ENCODE results near the gene SH3GLB2.

DNA sequence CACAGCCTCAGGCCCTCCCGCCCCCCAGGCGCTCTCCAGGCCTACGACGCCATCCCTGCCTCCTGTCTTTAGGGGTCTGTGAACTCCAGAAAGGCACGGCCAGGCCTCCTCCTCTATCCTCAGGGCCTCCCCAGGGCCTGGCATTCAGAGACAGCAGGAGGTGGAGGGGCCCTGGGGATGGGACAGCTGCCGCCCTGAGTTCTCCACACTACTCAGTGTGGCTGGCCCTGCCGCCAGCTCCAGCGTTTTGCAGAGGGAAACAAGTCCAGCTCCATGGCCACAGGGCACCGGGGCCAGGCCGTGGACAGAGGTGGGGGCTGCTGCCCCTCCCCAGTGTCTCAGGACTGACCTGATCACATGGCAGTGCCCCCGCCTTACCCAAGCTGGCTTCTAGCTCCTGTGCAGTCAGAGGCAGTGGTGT is 16.4 kb downstream of the SH3GLB2 start:
- TF ChIP-seq, protein P1, sequence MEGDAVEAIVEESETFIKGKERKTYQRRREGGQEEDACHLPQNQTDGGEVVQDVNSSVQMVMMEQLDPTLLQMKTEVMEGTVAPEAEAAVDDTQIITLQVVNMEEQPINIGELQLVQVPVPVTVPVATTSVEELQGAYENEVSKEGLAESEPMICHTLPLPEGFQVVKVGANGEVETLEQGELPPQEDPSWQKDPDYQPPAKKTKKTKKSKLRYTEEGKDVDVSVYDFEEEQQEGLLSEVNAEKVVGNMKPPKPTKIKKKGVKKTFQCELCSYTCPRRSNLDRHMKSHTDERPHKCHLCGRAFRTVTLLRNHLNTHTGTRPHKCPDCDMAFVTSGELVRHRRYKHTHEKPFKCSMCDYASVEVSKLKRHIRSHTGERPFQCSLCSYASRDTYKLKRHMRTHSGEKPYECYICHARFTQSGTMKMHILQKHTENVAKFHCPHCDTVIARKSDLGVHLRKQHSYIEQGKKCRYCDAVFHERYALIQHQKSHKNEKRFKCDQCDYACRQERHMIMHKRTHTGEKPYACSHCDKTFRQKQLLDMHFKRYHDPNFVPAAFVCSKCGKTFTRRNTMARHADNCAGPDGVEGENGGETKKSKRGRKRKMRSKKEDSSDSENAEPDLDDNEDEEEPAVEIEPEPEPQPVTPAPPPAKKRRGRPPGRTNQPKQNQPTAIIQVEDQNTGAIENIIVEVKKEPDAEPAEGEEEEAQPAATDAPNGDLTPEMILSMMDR (IDR thresholded peaks at IDR 0.05; ENCODE audit: insufficient read depth, low read length): no peak
- TF ChIP-seq POLR2AphosphoS5 (IDR thresholded peaks at IDR 0.05; ENCODE audit: low read depth): no peak
- no peak for TF ChIP-seq GABPA (IDR thresholded peaks at IDR 0.05; ENCODE audit: low read depth)

All from HL-60 (cell line).